ENCODE measurements around the gene STAG1.
"Not testable (repeated sequence)": the region's sequence is repeated elsewhere in the genome, so short reads cannot be mapped to it uniquely, and the experiment has no call there.

STAG1 gene

GRCh38 chr3:136390574-136390973, 361.6 kb downstream of the STAG1 start:
- no peak for DNase-seq (ENCODE audit: low read depth)

GRCh38 chr3:136387031-136387430, 365.1 kb downstream of the STAG1 start:
- DNase-seq (ENCODE audit: low read depth) = no peak

- no peak for DNase-seq (ENCODE audit: low read depth)
Observed at GRCh38 chr3:136385457-136385856, 366.7 kb downstream of the STAG1 start.

- DNase-seq (ENCODE audit: low read depth) = no peak
Observed at GRCh38 chr3:136381051-136381450, 371.1 kb downstream of the STAG1 start.

GRCh38 chr3:136380530-136380929, 371.6 kb downstream of the STAG1 start:
- no peak for DNase-seq (ENCODE audit: low read depth)

DNA sequence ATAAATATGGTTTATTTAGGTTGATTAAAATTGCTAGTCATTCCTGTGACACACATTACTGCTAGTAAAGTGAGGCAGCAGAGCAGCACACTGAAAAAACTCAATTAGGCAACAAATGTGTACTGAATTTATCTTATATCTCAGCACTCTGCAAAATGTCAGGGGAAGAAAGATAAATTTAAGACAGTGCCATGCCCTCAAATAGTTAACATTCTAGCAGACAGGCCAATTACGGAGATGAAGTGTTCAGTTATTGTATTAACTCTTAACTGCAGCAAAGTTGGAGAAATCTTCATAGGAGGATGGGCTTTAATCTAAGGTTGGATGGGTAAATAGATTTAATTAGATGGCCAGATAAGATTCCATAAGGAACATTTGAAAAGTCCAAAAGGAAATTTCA, 374.2 kb downstream of the STAG1 start:
- DNase-seq (ENCODE audit: low read depth) = no peak

DNA sequence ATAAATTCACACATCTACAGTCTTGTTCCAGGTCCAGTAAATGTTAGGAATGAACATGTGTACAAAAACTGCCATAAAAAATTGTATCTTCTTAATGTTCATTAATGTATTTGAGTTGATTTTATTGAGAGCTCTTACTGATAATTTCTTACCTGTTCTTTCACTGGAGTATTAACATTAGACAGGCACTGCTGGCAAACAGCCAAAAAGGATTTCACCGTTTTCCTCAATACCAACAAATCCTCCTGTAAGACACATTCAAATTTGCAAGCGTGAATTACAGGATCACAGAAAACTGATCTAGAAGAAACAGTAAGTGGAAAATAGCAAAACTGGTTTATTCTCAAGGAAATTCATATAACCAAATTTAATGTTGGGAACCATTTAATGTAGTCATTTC, 374.7 kb downstream of the STAG1 start:
- no peak for DNase-seq (ENCODE audit: low read depth)

- DNase-seq (ENCODE audit: low read depth) = not testable (repeated sequence)
Observed at GRCh38 chr3:136375800-136376199, 376.4 kb downstream of the STAG1 start.

GRCh38 chr3:136366289-136366688, 385.9 kb downstream of the STAG1 start:
- DNase-seq (ENCODE audit: low read depth) = no peak

GRCh38 chr3:136353461-136353860, 398.7 kb downstream of the STAG1 start:
- DNase-seq (ENCODE audit: low read depth) = no peak

DNA sequence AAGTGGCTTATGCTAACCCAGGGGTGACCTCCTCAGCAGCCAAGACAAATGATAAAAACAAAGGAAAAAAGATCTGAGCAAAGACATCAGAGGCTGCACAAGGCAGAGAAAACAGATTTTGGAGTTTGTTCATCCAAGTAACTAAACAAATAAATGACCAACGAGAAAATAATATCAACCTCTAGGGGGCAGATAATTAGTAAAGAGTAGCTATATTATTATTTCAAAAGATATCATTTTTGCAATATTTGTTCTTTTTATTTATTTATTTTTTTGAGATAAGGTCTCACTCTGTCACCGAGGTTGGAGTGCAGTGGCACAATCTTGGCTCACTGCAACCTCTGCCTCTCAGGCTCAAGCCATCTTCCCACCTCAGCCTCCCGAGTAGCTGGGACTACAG, 400.3 kb downstream of the STAG1 start:
- DNase-seq (ENCODE audit: low read depth) = no peak

DNA sequence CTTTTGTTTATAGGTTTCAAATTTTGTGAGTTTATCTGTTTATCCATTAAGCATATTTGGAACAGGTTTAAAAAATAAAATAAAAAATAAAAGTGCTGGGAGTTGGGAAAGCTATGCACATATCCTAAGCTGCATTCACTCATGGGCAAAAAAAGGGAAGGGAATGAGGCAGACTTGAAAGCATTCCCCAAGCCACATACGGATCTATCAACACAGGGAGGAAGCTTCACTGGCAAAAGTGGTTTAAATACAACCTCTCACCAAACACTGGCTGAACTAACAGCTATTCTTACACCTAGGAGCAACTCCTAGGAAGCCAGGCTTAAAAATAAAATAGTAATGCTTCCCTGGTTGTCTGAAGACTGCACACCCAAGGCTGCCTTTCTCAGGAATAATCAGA, 400.8 kb downstream of the STAG1 start:
- DNase-seq (ENCODE audit: low read depth) = no peak

GRCh38 chr3:136350557-136350956, 401.6 kb downstream of the STAG1 start:
- peak; percentile 58 for DNase-seq (ENCODE audit: low read depth)

- DNase-seq (ENCODE audit: low read depth) = peak; percentile 89
Observed at GRCh38 chr3:136350132-136350531, 402.0 kb downstream of the STAG1 start.

DNA sequence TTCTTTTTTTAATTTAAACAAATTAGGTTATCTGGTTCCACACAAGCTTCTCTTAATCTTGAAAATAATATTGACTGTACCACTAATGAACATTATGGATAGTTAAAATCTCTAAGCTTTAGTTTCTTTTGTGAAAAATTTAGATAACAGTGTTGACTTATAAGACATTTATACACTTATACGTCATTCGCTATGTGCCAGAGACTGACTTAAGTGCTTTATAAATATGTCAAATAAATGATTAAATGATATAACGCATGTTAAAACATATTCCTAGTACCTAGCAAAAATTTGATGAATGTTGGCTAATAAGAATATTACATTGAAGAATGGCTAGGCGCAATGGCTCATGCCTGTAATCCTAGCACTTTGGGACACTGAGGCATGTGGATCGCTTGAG, 405.7 kb downstream of the STAG1 start:
- no peak for DNase-seq (ENCODE audit: low read depth)

- DNase-seq (ENCODE audit: low read depth) = peak; percentile 89
Observed at GRCh38 chr3:136343873-136344555, 408.2 kb downstream of the STAG1 start.

DNA sequence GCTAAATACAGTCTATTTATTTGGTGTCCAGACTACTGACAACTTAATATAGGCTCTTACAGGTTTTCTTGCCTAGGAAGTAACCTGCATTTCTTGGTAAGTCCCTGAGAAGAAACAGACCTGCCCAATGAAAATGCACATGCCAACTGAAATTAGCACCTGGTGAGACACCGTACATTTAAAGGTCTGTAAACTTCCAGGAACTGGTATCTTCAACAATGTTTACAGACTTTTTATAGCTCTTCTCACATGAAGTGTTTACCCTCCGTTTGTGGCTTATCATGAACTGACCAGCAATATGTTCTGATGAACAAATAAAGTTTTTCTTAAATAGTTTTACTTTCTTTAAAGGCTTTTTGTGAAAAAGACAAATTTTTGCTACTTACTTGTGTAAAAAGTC, 408.7 kb downstream of the STAG1 start:
- DNase-seq (ENCODE audit: low read depth) = no peak

GRCh38 chr3:136336329-136337100, 415.7 kb downstream of the STAG1 start:
- DNase-seq (ENCODE audit: low read depth) = peak; percentile 77

DNA sequence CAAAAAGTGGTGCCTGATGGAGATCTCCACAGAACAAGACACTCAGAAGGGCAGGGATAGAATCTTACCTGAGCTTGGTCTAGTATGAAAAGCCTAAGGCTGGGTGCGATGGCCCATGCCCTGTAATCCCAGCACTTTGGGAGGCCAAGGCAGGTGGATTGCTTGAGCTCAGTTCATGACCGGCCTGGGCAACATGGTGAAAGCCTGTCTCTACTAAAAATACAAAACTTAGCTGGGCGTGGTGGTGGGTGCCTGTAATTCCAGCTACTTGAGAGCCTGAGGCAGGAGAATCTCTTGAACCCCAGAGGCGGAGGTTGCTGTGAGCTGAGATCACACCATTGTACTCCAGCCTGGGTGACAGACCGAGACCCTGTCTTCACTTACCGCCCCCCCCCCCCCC, 417.5 kb downstream of the STAG1 start:
- DNase-seq (ENCODE audit: low read depth) = not testable (repeated sequence)

GRCh38 chr3:136334209-136334608, 418.0 kb downstream of the STAG1 start:
- DNase-seq (ENCODE audit: low read depth) = no peak

- DNase-seq (ENCODE audit: low read depth) = peak; percentile 78
Observed at GRCh38 chr3:136332776-136333175, 419.4 kb downstream of the STAG1 start.

DNA sequence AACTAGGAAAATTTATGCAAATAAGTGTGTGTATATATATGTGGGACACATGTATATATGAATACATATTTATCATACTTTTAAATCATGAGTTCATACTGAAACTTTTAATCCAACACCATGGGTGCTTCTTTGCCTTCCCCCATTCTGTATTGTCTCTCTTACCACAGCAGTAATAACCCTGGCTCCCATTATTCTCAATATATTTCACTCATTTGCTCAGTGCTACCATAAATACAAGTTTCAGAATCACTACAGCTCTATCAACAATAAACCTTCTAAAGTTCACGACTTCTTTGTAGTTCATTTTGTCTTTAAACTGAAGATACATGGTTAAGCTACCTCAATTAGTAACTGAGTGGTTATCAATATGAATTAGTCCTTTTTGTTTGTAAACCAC, 419.9 kb downstream of the STAG1 start:
- DNase-seq (ENCODE audit: low read depth) = no peak

GRCh38 chr3:136330900-136331299, 421.3 kb downstream of the STAG1 start:
- no peak for DNase-seq (ENCODE audit: low read depth)

DNA sequence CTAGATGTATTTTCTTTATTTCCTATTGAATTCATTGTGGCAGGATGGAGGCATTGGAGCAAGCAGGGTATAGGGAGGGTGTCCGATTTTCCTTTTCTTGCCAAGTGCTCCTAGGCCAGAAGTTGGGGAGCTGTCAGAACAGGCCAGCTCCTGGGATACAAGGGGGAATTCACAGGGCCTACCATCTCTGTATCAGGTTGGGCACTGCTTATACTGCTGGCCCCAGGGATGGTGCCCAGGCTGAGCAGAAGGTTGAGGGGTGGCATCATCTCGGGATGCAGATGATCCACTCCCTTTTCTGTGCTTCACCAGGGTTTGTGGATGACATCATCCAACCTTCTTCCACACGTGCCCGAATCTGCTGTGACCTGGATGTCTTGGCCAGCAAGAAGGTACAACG, 422.6 kb downstream of the STAG1 start:
- DNase-seq (ENCODE audit: low read depth) = no peak

Measured in GM04503 (cell line).